Embryonic facial prominence (tissue), 1 donor: Measurements from ENCODE around the gene DNASE1L3.
"Not testable (repeated sequence)": the region's sequence is repeated elsewhere in the genome, so short reads cannot be mapped to it uniquely, and the experiment has no call there.

ENCODE experiments used
- DNase-seq: peaks from one replicate; pipeline ENCODE4 v3.0.0-alpha.2; 2016; ENCODE audit errors: extremely low spot score

The DNASE1L3 gene, protein sequence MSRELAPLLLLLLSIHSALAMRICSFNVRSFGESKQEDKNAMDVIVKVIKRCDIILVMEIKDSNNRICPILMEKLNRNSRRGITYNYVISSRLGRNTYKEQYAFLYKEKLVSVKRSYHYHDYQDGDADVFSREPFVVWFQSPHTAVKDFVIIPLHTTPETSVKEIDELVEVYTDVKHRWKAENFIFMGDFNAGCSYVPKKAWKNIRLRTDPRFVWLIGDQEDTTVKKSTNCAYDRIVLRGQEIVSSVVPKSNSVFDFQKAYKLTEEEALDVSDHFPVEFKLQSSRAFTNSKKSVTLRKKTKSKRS

GRCh38 chr3:58210761-58211460, at the start of gene DNASE1L3:
DNASE1L3 (minus strand) TSS chr3:58210972; CDS start chr3:58210906, 66 bp downstream.
- no peak for DNase-seq

- no peak for DNase-seq
These were observed 49.5 kb upstream of the DNASE1L3 start for GRCh38 chr3:58260261-58260731.

- DNase-seq, result no peak
These were observed 47.8 kb upstream of the DNASE1L3 start for GRCh38 chr3:58258392-58259055.

- DNase-seq, result no peak
These were observed 45.7 kb upstream of the DNASE1L3 start for GRCh38 chr3:58256511-58256910.

DNA sequence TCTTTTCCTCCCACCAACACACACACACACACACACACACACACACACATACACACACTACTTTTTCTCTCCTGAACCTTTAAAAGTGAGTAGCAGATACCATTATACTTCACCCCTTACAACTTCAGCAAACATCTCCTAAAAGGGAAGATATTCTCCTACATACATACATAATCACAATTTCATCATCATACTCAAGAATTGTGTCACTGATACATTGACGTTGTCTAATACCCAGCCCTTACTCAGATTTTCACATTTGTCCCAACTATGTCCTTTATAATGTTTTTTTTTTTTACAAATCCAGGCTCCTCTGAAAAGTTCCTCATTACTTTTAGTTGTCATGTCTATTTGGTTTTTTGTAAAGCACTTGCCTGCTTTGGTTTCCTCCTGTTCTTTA, 45.3 kb upstream of the DNASE1L3 start:
- DNase-seq, result no peak

DNA sequence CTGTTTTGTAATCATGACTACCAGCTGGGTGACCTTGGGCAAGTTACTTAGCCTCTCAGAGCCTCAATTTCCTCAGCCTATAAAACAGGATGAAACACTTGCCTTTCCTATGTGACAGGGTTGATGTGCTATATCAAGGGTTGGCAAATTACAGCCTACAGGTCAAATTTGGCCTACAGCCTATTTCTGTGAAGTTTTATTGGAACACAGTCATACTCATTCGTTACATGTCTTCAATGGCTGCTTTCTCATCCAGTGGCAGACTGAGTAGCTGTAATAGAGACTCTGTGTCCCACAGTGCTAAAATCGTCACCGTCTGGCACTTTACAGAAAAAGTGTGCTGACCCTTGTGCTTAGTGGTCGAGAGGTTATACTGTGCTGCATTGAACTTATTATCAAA, 43.4 kb upstream of the DNASE1L3 start:
- no peak for DNase-seq

DNA sequence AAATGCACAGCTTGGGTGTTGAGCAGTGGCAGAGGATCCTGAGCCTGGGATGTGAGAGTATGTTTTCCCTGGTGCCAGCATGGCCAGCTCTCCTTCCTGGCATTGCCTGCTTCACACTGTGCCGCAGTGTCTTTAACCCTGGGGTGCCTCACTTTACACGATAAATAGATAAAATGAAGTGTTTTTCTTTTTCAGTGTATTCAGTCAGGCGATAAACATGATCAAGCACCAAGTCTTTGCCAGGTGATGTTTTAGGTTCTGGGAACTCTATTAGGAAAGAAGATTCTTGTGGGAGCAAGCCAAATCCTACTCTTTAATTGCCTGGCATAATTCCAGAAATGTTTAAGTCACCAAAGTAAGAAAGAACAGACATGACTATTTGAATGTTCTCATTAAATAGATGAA, 40.9 kb upstream of the DNASE1L3 start:
- DNase-seq, result no peak

- DNase-seq, result no peak
These were observed 39.4 kb upstream of the DNASE1L3 start for GRCh38 chr3:58250093-58250707.

DNA sequence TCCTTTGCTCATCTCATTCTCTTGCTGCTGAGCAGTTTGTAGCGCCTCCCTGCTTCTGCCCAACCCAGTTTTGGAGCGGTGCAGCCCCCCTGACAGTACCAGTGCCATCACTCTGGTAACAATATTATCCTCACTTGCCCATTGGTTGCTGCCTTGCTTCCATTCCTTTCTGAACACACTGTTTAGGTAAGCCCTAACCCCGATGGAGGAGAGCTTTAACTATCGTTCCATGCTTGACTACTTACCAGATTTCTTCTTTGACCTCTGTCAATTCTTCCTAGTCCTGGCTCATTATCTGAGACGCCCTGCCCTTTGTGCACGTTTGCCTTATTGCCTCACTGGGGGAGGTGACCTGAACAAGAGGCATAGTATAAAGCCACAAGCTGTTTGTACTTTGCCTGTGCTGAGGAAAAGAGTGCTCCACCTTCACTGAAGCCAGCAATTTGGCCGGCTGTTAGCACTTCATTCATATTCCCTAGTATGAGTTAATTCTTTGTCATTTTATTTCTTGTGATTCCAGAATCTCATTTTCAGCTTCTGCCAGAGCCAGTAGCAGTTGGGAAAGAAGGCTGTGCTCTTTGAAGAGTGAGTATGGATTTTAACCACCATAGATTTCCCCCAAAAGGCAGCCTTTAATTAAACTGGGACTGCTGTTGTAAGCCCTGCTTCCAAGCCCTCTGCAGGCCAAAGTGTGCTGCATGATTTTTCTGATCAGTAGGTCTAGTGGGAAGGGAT, 38.8 kb upstream of the DNASE1L3 start:
- no peak for DNase-seq

DNA sequence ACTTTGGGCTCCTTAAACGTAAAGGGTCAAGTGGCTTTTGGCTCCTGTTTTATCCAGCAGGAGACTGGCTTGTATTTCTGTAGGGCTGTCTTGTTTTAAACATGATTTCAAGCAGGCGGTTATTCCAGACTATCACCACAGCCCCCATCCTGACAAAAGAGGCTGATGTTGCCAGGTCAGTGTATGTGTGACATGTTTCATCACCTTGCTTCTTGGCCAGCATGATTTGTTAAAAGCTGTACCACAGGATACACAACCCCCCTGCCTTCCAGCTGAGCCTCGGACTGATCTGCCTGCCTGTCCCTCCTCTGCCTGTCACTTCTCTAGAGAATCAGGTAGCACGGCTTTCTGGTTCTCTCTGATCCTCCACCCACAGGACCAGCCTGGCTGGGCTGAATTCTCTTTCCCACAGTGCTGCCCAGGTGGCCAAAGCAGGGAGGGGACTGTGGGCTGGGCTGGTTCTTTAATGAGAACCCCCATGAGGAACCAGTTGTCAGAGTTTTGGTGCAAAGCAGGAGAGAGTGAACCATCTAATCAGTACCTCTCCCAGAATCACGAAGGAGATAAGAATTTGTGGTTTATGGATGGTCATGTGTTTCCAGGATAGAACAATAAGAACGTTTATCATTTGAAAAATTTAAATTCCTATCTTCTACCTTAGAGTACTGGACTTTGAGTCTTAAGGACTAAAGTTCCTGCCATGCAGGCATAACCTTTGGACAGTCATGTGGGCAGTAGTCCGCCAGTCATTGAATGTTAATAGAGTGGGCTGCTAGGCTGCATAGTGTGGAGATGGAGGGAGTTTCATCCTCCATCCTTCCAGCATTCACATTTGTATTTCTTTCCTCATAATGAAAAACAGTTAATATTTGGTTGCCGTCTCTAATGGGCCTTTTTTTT, 35.6 kb upstream of the DNASE1L3 start:
- no peak for DNase-seq

GRCh38 chr3:58243976-58244585, 33.3 kb upstream of the DNASE1L3 start:
- DNase-seq, result no peak

DNA sequence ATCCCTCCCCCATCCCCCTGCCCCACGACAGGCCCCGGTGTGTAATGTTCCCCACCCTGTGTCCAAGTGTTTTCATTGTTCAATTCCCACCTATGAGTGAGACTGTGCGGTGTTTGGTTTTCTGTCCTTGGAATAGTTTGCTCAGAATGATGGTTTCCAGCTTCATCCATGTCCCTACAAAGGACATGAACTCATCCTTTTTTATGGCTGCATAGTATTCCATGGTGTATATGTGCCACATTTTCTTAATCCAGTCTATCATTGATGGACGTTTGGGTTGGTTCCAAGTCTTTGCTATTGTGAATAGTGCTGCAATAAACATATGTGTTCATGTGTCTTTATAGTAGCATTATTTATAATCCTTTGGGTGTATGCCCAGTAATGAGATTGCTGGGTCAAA, 32.1 kb upstream of the DNASE1L3 start:
- not testable (repeated sequence) for DNase-seq

- no peak for DNase-seq
These were observed 31.6 kb upstream of the DNASE1L3 start for GRCh38 chr3:58242340-58242739.

DNA sequence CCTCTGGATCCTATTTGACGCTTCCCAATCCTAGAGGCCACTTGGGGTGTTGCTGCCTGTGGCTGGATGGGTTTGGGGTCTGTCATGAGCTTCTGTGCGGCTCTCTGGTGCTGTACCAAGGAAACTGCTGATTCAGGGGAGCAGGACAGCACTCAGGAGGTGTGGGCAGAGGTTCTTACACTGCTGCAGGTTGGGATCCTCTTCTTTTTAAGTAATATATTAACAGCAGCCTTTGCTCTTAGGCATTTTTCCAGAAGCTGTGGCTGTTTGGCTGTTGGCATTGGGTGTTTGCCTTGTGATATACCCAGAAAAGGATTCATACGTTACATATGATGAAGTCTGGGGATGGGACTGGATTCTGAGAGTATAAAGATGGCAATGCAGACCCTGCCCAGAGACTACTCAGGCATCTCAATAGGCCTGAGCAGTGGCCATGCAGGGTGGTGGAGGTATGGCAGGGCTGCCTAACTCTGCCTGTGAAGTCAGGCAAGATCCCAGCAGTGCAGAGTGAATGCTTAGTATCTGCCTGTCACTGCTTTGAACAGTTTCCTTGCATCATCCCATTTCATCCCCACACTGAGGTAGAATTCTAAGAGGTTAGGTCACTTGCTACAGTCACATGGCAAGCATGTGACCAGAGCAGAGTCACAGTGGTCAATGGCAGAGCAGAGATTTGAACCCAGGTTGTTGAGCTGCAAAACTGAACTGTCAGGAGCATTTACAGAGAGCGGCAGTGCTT, 30.7 kb upstream of the DNASE1L3 start:
- DNase-seq, result no peak

DNA sequence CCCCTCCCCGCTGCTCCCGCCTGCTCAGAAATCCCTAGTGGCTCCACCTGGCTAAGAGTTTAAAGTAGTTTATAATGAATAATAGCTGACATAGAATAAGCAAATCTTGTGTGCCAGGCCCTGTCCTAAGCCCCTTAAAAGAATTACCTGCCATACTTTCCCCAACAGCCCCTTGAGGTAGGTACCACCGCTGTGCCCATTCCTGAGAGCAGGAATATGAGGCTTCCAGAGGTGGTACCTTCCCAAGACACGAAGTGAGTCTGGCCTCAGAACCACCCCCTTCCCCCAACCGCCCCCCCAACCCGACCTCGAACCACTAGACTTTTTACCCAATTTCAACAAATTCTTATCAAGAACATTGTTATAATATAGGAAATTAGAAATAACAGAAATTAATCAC, 28.1 kb upstream of the DNASE1L3 start:
- DNase-seq, result no peak

DNA sequence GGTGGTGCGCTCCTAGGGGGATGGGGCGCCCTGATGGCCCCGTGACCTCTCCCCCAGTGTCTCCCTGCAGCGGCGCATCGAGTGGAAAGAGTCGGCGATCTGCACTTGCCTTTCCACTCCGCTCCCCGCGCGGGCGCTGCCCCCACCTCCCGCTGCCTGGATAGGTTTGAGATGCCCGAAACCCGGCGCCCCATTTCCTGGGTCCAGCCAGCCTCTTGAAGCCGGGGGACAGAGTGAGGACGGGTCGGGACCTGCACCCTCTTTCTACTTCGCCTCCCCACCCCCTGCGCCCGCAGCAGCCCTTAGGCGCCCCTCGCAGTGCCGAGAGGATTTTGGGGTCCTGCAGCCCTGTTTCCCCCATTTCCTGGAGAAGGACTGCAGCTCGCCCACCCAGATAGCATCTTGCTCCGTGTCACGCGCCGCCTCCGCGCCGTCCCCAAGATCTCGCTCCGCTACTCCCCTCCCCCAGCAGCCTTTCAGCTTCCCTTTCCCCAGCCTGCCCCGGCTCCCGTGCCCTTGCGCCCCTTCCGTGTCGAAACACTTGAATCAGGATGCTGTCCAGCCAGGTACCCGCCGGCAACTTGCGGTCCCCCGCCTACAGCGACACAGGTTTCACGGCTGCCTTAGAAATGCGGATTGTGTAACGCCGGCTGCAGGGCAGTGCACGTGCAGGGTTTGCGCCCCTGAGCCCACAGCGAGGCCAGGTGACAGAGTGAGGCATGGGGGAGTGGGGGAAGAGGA, 27.3 kb upstream of the DNASE1L3 start:
- no peak for DNase-seq

DNA sequence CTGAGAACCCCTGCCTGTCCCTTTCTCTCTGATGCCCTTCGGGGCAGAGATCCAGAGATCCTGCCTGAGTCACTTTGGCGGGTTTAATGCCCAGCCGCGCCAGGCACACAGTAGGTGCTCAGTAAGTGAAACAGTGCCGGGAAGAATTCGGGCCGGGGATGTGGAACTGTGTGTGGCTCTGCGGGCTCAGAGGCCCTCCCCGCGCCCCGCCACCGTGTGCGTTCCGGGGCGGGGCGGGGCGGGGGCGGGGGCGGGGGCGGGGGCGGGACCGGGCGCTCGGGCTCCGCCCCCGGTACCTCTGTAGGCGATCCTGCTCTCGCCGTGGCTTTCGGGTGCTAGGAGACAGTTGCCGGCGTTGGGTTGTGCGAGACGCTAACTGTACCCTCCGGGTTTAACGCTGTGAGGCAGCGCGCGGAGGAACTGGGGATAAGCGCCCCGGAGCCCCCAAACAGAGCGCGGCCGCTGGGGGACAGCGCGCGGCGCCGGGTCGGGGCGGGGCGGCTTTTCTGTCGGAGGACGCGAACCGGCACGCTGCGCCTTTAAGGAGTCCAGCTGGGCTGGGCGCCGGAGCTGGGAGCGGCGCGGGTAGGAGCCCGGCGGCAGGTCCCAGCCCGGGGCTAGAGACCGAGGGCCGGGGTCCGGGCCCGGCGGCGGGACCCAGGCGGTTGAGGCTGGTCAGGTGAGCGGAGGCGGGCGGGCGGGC, 26.6 kb upstream of the DNASE1L3 start, which contains the start of gene ABHD6:
Gene ABHD6, plus strand, starts transcription at position 555 of the 703 bp plus-strand sequence. CDS start 18,795 bp downstream, outside the sequence.
- peak; percentile 23 for DNase-seq
